Right lobe of liver (tissue), 4 donors: ENCODE results near the gene GNAQ.

Experiments used
- CTCF ChIP-seq, 4 donors: fragments of 200-600 bp in 3 of 4; fragments of 450-650 bp in 1 of 4; IDR thresholded peaks; one replicate each; pipeline versions ENCODE4 v1.5.1 to v1.8.0; 2016 to 2022; ENCODE audit warnings: antibody characterized with exemption in 4 of 4, mild to moderate bottlenecking in 2 of 4
- POLR2A ChIP-seq: fragments of 450-650 bp; IDR thresholded peaks from one replicate; pipeline ENCODE4 v1.6.1; 2017; ENCODE audit warnings: antibody characterized with exemption, mild to moderate bottlenecking
- donor health status: DM: no; HTN: no; CAD: no.
- donor health status: DM: no; HTN: no; CAD: no.
- donor health status: DM: no; HTN: yes; CAD: no.

DNA sequence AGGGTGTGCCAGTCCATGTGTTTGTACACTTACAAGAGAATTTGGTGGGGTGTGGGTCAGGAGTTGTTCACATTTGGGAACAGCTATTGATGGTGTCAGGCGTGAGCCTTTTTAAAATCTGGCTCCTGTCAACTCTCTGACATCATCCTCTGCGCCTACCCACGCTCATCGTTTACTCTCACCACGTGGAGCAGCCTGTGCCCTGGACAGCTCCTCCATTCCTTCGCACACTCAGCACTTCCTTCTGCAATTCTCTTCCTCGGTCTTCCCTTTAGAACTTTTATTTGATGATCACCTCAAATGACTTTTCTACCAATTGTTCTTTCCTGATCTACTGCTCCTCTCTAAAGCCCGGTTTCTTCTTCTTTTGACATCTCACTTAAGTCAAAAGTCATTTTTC, 42.1 kb upstream of the GNAQ start:
- no peak for TF ChIP-seq CTCF (IDR thresholded peaks at IDR 0.05)
- TF ChIP-seq POLR2A, result no peak
